NCI-H2196 treated with DMSO at 0.1 percent for 48 hours (cell line): ENCODE measurements around the gene LRFN5.
"Not testable (repeated sequence)": the region's sequence is repeated elsewhere in the genome, so short reads cannot be mapped to it uniquely, and the experiment has no call there.

Experiments used
- DNase-seq: peaks from one replicate; lab custom pipeline; 2025; ENCODE audit not compliant: unreplicated experiment; lab: John Stamatoyannopoulos, UW

The LRFN5 gene

DNA sequence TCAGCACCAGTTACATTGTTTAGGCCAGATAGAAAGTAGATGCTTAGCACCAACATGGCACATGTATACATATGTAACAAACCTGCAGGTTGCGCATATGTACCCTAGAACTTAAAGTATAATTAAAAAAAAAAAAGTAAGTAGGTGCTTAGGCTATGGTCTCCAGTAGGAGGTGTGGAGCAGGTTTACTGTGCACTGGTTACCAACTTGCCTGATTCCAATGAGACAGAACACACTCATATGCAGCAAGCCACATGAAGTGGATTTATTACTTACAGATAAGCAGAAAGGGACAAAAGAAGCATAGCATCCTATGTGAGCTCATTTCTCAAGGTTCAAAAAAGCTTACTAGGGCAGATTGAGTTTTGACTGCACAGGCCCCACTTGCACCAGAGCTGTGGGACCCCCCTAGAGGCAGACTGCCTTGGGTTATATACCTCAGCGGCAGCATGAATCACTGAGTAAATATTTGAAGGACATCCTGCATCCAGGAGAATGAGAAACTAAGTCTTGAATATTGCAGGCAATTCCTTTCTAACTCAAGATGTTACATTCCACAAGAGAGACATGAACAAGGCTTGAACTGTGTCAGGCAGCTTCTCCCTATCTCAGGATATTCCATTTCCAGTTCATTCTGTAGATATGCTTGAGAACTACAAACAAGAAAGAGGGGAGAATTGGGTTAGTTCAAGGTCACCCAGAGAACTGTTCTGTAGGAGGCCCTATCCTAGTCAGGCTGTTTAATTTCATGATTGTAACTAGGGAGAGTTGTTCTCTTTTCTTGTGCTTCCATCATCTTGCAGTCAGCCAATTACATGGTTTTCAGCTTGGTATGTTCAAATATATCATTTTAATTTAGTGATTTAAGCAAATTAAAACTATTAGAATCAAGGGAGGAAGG is 30.1 kb downstream of the LRFN5 start:
- DNase-seq = no peak

DNA sequence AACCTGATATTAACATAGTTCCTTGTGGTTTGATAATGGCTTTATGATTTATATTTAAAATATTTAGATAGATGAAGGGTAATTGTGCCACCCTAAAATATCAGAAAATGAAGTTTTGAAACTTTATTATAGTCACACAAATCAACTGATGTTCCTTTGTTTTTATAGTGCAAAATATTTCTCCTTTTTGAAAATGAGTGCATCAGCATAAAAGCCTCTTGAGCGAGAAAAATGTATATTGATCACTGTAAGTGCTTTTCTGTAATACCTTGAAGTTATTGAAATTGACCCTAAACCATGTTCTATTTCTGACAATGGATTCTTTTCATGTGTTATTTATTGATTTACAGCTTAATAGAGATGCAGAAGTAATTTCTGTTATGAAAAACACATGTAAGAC is 35.0 kb downstream of the LRFN5 start:
- DNase-seq = no peak

DNA sequence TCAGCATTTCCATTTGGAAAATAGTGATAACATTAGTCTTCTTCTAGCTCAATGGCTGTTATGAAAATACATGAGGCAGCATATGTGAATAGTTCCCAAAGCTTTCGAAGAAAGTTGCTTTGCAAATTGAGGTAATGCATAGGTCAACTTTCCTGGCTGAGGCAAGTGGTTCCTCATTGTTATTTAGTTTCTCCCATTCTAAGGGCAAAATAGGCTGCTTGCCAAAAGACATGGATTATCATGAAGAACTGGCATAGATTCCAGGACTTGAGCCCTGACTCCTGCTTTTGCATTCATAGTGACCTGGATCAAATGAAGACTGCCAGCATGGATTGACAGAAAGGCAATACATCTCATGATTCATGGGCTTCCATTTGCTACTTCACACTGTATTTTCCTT is 35.7 kb downstream of the LRFN5 start:
- no peak for DNase-seq

- DNase-seq = no peak
Observed at GRCh38 chr14:41642789-41643188, 36.1 kb downstream of the LRFN5 start.

DNA sequence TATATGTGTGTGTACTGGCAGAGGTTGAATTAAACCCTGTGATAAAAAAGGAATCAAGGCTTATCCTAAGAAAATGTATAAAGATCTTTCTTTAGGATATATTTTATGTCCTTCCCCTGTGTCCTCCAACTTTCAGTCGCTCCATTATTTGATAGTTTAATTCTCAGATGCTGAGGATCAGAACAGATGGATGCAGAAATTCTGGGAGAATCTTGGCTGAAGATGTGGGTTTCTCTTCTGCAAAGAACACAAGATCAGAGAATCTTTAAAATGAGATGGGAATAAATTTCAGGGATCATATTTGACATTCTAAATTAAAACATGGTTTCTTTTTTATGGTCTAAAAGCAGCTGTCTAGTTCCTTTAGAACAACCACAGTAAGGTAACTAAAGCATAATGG is 37.9 kb downstream of the LRFN5 start:
- DNase-seq = no peak

DNA sequence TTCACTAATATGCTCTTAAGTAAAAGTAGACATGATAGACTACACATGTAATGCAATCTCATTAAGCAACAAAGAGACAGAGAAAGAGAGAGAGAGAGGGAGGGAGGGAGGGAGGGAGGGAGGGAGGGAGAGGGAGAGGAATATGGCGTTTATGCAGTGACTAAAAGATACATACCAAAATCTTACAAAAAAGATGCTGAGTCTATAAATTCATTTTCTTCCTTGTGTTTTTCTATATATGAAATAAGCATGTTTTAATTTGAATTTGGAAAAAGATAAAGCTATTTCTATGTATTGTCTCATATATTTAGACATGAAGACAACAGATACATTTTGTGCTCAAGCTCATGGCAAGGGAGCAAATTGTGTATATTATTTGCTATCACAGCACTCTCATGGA is 44.1 kb downstream of the LRFN5 start:
- no peak for DNase-seq

DNA sequence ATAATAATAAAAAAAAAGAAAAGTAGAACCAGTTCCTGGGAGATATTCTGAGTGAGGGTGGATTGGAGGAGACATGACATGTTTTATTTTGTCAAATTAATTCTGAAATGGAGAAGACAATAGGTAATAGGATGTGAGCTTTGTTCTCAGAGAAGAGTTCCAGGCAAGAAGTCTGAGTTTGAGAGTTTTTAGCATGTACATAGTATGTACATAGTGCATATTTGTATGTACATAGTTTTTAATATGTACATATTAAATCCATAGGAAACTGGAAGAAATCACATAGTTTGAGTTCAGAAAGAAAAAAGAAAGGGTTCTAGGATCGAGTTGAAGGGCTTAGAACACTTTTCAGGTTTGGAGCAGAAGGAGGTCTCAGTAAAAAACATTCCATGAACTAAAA is 47.5 kb downstream of the LRFN5 start:
- DNase-seq = no peak

GRCh38 chr14:41662780-41663472 is 56.2 kb downstream of the LRFN5 start:
- DNase-seq = no peak

- no peak for DNase-seq
Observed at GRCh38 chr14:41663473-41663850, 56.8 kb downstream of the LRFN5 start.

GRCh38 chr14:41666301-41666700 is 59.6 kb downstream of the LRFN5 start:
- DNase-seq = no peak

GRCh38 chr14:41668356-41668755 is 61.7 kb downstream of the LRFN5 start:
- no peak for DNase-seq

- not testable (repeated sequence) for DNase-seq
Observed at GRCh38 chr14:41673601-41674000, 66.9 kb downstream of the LRFN5 start.

DNA sequence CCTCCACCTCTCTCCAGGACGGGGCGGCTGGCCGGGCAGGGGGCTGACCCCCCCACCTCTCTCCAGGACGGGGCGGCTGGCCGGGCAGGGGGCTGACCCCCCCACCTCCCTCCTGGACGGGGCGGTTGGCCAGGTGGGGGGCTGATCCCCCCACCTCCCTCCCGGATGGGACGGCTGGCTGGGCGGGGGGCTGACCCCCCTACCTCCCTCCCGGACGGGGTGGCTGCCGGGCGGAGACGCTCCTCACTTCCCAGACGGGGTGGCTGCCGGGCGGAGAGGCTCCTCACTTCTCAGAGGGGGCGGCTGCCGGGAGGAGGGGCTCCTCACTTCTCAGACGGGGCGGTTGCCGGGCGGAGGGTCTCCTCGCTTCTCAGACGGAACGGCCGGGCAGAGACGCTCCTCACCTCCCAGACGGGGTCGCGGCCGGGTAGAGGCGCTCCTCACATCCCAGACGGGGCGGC is 67.9 kb downstream of the LRFN5 start:
- not testable (repeated sequence) for DNase-seq

GRCh38 chr14:41699486-41699885 is 92.8 kb downstream of the LRFN5 start:
- DNase-seq = no peak

DNA sequence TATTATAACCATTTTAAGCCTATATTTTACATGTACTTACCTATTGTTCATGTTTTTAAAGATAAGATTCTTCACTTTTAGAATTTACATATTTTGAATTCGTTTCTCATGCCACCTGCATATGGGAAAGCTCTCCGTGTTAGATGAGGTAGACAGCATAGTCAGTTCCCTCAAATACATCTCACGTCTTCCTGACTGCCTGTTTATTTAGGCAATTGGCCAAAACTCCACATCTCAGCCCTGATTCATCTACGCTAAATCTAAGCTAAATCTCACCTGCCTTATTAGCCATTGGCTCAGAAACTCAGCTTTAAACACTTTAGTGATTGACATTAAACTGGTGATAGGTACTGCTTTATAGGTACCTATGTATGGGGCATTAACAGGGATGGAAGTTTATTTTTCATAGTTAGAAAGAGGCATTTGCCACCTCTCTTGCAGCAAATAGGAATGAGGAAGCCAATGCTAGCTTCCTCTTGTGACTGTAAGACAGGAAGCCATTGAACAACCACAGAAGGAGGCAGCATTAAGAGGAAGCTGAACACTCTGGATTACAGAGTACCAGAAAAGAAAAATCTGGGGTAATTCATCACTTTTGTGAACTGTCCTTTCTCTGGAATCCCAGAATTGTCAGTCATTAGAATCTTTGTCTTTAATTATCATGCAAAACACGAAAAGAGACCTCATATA is 111.9 kb downstream of the LRFN5 start:
- DNase-seq = no peak

DNA sequence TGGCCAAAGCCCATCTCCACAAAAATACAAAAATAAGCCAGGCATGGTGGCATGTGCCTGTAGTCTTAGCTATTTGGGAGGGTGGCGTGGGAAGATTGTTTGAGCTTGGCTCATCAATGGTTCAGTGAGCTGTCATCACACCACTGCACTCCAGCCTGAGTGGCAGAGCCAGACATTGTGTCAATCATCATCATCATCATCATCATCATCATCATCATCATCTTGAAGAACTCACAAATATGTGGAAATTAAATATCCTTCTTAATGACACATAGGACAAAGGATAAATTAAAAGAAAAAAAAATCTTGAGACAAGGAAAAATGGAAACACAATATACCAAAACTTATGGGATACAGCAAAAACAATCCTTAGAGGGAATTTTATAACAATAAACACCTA is 132.5 kb downstream of the LRFN5 start:
- no peak for DNase-seq

DNA sequence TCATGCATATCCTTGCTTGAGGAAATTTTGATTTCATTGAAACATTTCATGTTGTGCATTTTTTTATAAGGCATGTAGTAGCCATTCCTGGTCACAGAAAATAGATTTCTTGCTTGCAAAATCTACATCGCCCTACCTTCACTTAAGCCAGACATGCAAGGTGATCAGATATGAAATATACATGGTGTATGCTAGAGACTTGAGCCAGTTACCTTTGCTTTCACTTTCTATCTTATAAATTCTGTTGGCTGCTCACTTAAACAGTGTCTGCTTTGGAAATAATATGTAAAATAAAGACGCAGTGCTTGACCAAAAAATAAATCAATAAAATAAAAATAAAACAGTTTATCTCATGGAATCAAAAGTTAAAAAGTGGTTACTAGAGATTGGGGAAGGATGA is 136.5 kb downstream of the LRFN5 start:
- no peak for DNase-seq

- no peak for DNase-seq
Observed at GRCh38 chr14:41749429-41749828, 142.8 kb downstream of the LRFN5 start.

GRCh38 chr14:41750575-41750974 is 143.9 kb downstream of the LRFN5 start:
- DNase-seq = not testable (repeated sequence)

DNA sequence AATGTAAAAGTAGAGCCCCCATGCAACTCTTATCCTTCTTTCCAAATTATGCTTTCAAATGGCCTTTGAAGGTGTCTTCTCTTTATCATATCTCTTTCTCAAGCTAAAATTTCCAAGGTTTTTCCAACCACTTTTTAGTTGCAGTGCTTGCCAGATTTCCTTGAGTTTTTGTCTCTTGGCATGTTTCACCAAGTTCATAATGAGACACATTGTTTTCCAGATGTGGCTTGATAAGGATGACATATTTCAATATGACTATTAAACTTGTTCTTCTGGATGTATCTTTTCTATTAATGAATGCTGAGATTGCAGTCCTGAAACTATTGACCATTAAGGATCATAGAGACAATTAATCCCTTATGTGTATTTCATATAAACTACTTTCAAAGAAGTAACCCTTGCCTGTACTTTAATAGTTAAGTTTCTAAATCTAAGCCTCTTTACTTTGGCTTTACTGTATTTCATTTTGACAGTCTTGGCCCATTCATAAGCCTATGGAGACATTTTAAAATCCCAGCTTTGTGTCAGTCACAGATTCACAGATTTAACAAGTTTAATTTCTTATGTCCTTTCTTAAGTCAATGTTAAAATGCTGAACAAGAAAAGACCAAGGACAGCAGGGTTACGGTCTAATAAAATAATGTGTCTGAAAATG is 151.5 kb downstream of the LRFN5 start:
- no peak for DNase-seq

DNA sequence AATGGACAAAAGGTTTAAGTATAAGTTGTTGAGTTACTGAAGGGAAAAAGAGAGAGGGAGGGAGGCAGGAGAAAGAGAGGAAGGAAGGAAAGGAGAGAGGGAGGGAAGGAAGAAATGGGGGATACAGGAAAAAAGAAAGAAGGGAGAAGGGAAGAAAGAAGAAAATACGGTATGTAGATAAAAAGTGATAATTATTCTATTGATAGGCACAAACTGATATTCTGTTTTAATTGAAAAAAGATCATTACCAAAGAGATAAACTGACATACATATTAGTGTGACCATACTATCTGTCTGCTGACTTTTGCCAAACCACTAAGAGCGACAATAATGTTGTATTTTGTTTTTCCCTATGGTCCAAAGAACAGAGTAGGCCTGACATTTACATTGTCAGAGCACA is 154.5 kb downstream of the LRFN5 start:
- no peak for DNase-seq
